ENCODE data around the gene SLC6A9. TPM values are rescaled to one million over a fixed set of nuclear protein-coding genes. Genes with fewer than 3 reads are reported as not detected.

Gene SLC6A9
- total and polyA plus RNA-seq, 2 experiments from 2014 or later: 14.4 to 20.0 TPM

GRCh38 chr1:44059664-44060355 lies 28.5 kb upstream of the SLC6A9 start (continued):
- TF ChIP-seq, protein P1, sequence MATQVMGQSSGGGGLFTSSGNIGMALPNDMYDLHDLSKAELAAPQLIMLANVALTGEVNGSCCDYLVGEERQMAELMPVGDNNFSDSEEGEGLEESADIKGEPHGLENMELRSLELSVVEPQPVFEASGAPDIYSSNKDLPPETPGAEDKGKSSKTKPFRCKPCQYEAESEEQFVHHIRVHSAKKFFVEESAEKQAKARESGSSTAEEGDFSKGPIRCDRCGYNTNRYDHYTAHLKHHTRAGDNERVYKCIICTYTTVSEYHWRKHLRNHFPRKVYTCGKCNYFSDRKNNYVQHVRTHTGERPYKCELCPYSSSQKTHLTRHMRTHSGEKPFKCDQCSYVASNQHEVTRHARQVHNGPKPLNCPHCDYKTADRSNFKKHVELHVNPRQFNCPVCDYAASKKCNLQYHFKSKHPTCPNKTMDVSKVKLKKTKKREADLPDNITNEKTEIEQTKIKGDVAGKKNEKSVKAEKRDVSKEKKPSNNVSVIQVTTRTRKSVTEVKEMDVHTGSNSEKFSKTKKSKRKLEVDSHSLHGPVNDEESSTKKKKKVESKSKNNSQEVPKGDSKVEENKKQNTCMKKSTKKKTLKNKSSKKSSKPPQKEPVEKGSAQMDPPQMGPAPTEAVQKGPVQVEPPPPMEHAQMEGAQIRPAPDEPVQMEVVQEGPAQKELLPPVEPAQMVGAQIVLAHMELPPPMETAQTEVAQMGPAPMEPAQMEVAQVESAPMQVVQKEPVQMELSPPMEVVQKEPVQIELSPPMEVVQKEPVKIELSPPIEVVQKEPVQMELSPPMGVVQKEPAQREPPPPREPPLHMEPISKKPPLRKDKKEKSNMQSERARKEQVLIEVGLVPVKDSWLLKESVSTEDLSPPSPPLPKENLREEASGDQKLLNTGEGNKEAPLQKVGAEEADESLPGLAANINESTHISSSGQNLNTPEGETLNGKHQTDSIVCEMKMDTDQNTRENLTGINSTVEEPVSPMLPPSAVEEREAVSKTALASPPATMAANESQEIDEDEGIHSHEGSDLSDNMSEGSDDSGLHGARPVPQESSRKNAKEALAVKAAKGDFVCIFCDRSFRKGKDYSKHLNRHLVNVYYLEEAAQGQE (IDR thresholded peaks at IDR 0.05; ENCODE audit: unreplicated experiment): no peak
- no peak for TF ChIP-seq STAT1 (IDR thresholded peaks at IDR 0.05; ENCODE audit: unreplicated experiment)
- no peak for TF ChIP-seq ZNF331 (CRISPR knock-in tag; IDR thresholded peaks at IDR 0.05; ENCODE audit: low read depth)
- TF ChIP-seq EZH2phosphoT487 (IDR thresholded peaks at IDR 0.05; ENCODE audit: unreplicated experiment): no peak
- TF ChIP-seq JUNB (IDR thresholded peaks at IDR 0.05; ENCODE audit: unreplicated experiment): no peak
- TF ChIP-seq EZH2 (IDR thresholded peaks at IDR 0.05; ENCODE audit: low read depth, unreplicated experiment): no peak
- TF ChIP-seq ZNF114 (CRISPR knock-in tag; IDR thresholded peaks at IDR 0.05): no peak
- TF ChIP-seq CTCF (conservative IDR thresholded peaks at IDR 0.05; ENCODE audit: low read depth in 2 of 2): no peak
- no peak for TF ChIP-seq POLR2AphosphoS5 (IDR thresholded peaks at IDR 0.05; ENCODE audit: low read depth)
- TF ChIP-seq CREB1 (CRISPR knock-in tag; IDR thresholded peaks at IDR 0.05; ENCODE audit: low read depth): no peak
- TF ChIP-seq, protein P2, sequence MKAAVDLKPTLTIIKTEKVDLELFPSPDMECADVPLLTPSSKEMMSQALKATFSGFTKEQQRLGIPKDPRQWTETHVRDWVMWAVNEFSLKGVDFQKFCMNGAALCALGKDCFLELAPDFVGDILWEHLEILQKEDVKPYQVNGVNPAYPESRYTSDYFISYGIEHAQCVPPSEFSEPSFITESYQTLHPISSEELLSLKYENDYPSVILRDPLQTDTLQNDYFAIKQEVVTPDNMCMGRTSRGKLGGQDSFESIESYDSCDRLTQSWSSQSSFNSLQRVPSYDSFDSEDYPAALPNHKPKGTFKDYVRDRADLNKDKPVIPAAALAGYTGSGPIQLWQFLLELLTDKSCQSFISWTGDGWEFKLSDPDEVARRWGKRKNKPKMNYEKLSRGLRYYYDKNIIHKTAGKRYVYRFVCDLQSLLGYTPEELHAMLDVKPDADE (IDR thresholded peaks at IDR 0.05): no peak

- Histone ChIP-seq H3K4me1 (ENCODE audit: insufficient read depth) (no peaks in the 10 kb centered on the region), H3K36me3 (ENCODE audit: insufficient read depth) (no peaks in the 10 kb centered on the region), H3K79me2 (replicated peaks; ENCODE audit: insufficient read depth) (no peaks in the 10 kb centered on the region), H3K27me3 (ENCODE audit: insufficient read depth) (peaks cover 2% of the 10 kb centered on the region; the same call in 1 of the 2 replicates), H4K20me1 (replicated peaks; ENCODE audit: insufficient read depth) (no peaks in the 10 kb centered on the region), H3K4me2 (no peak overlapping the region), H3F3A (replicated peaks; ENCODE audit: low read depth) (no peaks in the 10 kb centered on the region), H2AFZ (peak overlapping the region; percentile 47), H3K4me3 (no peak overlapping the region), H3K27ac (ENCODE audit: low read depth) (no peak overlapping the region), H3K9me2 (ENCODE audit: insufficient read depth) (no peaks in the 10 kb centered on the region)
- DNase-seq (ENCODE audit: low spot score): no peak
- Mint-ChIP-seq H3K9me3 (no peaks in the 10 kb centered on the region), H3K36me3 (ENCODE audit: low read depth) (no peaks in the 10 kb centered on the region), H3K27me3 (ENCODE audit: insufficient read depth, low read depth, poor library complexity) (peaks cover 1% of the 10 kb centered on the region), H3K4me3 (no peak overlapping the region), H3K27ac (no peak overlapping the region), H3K4me1 (peaks cover 9% of the 10 kb centered on the region)
- ATAC-seq: no peak
- TF ChIP-seq, protein P2 (IDR thresholded peaks at IDR 0.05): no peak
- TF ChIP-seq EZH2phosphoT487 (IDR thresholded peaks at IDR 0.05; ENCODE audit: unreplicated experiment) (no peak), STAT1 (IDR thresholded peaks at IDR 0.05; ENCODE audit: unreplicated experiment) (no peak), POLR2AphosphoS5 (IDR thresholded peaks at IDR 0.05; ENCODE audit: low read depth) (no peak), ZNF331 (CRISPR knock-in tag; IDR thresholded peaks at IDR 0.05; ENCODE audit: low read depth) (no peak), JUNB (IDR thresholded peaks at IDR 0.05; ENCODE audit: unreplicated experiment) (no peak)
Measured at GRCh38 chr1:44059212-44059611, 27.9 kb upstream of the SLC6A9 start.

Measured in GM23338 (cell line).